Measurements from ENCODE around the gene TMEM134.

TMEM134 gene

DNA sequence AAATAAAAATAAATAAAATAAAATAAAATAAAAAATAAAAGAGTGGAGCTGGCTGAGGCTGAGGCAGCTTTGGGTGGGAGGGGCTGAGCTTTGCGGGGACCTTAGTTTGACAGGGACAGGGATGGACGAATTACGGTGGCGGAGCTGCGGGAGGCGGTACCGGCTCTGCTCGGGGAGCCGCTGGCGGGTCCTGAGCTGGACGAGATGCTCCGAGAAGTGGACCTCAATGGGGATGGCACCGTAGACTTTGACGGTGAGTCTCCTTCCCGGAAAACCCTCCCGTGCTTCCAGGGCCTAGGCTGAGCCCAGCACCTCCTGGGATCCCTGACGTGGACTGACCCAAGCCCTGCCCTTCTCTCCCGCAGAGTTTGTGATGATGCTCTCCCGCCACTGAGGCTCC, 10.8 kb downstream of the TMEM134 start:
- TF ChIP-seq, protein P1, sequence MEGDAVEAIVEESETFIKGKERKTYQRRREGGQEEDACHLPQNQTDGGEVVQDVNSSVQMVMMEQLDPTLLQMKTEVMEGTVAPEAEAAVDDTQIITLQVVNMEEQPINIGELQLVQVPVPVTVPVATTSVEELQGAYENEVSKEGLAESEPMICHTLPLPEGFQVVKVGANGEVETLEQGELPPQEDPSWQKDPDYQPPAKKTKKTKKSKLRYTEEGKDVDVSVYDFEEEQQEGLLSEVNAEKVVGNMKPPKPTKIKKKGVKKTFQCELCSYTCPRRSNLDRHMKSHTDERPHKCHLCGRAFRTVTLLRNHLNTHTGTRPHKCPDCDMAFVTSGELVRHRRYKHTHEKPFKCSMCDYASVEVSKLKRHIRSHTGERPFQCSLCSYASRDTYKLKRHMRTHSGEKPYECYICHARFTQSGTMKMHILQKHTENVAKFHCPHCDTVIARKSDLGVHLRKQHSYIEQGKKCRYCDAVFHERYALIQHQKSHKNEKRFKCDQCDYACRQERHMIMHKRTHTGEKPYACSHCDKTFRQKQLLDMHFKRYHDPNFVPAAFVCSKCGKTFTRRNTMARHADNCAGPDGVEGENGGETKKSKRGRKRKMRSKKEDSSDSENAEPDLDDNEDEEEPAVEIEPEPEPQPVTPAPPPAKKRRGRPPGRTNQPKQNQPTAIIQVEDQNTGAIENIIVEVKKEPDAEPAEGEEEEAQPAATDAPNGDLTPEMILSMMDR (IDR thresholded peaks at IDR 0.05; ENCODE audit: low read length, missing control alignments): no peak

DNA sequence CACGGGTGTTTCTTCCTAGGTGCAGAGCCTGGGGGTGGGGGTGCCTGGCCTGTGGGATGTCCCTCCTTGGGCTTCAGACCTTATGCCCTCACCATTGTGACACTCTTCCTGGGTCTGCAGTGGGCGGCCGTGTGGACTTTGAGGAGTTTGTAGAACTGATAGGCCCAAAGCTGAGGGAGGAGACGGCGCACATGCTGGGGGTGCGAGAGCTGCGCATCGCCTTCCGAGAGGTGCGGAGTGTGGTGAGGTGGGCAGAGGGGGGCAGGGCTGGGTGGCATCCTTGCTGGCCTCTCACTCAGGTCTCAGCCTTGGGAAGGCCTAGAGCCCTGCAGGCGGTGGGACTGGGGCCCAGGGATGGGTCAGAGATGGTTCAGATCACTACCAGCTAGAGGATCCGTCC, 11.6 kb downstream of the TMEM134 start:
- no peak for DNase-seq (ENCODE audit: low read depth)
- no peak overlapping the region for H3K4me3 ChIP-seq (replicated peaks; ENCODE audit: low read depth, low read length)
- TF ChIP-seq, protein P1 (IDR thresholded peaks at IDR 0.05; ENCODE audit: low read length, missing control alignments): no peak

More for the DNA sequence above, 10.8 kb downstream of the TMEM134 start:
- no peak overlapping the region for H3K4me3 ChIP-seq (replicated peaks; ENCODE audit: low read depth, low read length)
- no peak for DNase-seq (ENCODE audit: low read depth)

DNA sequence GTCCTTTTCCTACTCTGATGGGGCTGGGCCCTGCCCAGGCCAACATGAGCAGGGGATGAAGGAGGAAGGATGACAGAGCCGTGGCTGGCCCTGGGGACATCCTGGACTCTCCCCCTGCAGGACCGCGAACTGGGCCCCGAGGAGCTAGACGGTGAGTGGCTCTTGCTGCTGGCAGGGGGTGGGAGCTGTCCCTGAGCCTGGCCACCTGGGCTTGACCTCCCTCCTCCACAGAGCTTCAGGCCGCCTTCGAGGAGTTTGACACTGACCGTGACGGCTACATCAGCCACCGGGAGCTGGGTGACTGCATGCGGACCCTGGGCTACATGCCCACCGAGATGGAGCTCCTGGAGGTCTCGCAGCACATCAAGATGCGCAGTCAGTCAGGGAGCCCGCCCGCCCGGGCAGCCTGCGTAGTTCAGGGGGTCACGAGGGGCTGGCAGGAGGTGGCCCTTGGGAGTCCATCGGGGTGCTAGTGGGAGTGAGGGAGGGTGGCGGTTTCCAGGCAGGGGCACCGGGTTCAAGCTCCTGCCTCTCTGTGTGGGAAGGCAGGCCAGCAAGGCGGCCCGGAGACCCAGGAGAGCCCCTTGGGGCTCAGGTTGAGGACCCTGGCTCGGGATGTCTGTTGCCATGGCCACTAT, 12.9 kb downstream of the TMEM134 start:
- TF ChIP-seq, protein P1 (IDR thresholded peaks at IDR 0.05; ENCODE audit: low read length, missing control alignments): no peak
- DNase-seq (ENCODE audit: low read depth): no peak
- H3K4me3 ChIP-seq (replicated peaks; ENCODE audit: low read depth, low read length): no peak overlapping the region

DNA sequence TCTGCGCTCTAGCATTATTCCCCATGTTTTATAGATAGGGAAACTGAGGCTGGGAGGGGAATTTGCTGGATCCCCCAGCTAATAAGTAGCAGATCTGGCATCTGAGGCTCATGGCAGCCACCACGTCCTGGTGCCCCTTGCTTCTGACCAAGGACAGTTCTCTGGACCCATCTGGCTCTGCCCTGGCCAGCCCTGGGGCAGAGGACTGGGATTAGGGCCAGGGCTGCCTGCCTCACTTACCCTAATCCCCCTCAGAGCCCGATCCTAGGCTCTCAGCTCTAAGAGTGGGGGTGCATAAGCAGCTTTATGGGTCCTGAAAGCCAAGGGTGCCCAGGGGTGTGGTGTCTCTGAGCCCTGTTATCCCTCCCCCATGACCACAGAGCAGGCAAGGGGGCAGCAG, 14.0 kb downstream of the TMEM134 start, which contains the start of gene CABP4:
CABP4 (plus strand) TSS at position 301 of the 400 bp plus-strand sequence; CDS start at position 371, 70 bp downstream.
- no peak for DNase-seq (ENCODE audit: low read depth)

DNA sequence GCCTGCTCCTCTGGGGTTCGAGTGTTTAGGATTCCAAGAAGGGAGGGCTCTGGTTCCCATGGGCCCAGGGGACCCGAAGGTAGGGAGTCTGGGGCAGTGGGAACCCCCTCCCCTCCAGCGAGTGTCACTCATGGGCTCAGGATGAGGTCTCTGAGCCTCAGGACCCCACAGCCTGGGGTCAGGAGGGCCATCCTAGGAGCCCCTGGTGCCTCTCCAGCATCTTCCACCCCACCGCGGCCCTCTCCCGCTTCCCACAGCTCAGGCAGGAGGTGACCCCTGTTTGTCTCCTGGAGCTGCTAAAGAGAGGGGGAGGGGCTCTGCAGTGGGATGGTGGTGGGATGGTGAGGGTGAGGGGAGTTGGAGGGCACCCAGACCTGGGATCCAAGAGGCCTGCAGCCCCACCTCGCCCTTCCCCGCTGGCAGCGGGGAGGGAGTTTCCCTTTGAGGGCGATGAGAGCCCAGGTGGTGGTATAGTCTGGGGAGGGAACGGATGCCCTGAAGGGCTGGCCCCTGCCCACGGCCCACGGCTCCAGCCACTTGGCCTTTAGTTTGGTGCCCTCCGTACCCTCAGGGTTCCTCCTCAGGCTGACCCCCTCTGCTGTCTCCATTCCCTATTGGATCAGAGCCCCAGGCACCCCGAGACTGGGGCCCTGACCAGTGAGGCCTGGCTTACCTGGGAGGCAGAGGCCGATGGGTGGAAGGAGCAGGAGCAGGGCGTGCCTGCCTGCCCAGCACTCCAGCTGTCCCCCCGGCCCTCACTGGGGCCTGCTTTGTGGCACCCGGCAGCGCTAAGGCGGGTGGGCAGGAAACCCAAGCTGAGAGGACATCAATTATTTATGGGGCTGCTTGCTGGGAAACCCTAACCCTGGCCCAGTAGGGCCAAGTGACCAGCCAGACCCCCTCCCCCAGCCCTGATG, 15.0 kb downstream of the TMEM134 start:
- DNase-seq (ENCODE audit: low read depth): no peak
- H3K4me3 ChIP-seq (replicated peaks; ENCODE audit: low read depth, low read length): no peak overlapping the region
- TF ChIP-seq, protein P1 (IDR thresholded peaks at IDR 0.05; ENCODE audit: low read length, missing control alignments): no peak

More for the DNA sequence above, 14.0 kb downstream of the TMEM134 start, which contains the start of gene CABP4:
- TF ChIP-seq, protein P1 (IDR thresholded peaks at IDR 0.05; ENCODE audit: low read length, missing control alignments): no peak
- H3K4me3 ChIP-seq (replicated peaks; ENCODE audit: low read depth, low read length): no peak within 1 kb of the TSS

DNA sequence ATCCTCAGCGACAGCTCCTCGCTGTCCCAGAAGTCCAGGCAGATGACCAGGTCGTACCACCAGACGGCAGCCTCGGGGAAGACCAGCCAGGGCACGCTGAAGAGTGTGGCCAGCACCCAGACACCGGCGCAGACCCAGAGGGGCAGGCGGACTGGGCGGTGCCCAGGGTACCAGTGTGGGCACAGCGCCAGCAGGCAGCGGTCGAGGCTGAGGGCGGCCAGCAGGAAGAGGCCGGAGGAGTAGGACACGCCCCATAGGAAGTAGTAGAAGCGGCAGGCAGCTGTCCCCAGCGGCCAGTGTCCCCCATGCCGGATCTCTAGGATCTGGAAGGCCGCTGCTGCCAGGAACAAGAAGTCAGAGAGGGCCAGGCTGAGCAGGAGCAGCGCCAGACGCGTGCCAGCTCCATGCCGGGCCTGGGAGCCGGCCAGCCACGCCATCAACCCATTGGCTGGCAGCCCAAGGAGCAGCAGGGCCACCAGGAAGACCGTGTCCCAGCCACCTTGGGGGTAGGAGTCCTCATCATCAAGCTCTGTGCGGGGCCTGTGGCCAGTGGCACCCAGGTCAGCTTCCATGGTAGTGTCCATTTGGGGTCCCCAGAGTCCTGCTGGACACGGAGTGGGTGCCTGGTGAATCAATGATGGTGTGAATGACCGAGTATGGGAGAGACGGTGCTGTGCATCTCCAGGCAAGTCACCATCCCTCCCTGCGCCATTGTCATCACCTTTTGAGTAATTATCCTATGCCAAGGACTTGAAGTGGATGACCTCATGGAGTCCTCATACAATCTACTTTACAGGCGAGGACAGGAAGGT, 16.7 kb downstream of the TMEM134 start, which contains the start of gene GPR152:
GPR152 (minus strand) TSS at position 589 of the 812 bp plus-strand sequence; CDS start at position 584, 5 bp downstream.
- TF ChIP-seq, protein P1 (IDR thresholded peaks at IDR 0.05; ENCODE audit: low read length, missing control alignments): no peak
- H3K4me3 ChIP-seq (replicated peaks; ENCODE audit: low read depth, low read length): no peak within 1 kb of the TSS
- DNase-seq (ENCODE audit: low read depth): no peak

Data from fibroblast of pulmonary artery (primary cell).